Left lung (tissue), 10 donors: ENCODE results near the gene SCD5. TPM values are rescaled to one million over a fixed set of nuclear protein-coding genes. Genes with fewer than 3 reads are reported as not detected.

Experiments
- ATAC-seq: fragments of 200-7000 bp; cut with Tn5 transposase; one replicate; pipeline ENCODE4 v1.9.1; 2020; ENCODE audit warnings: moderate library complexity
- DNase-seq, 4 donors: peaks; one replicate each; pipeline ENCODE4 v3.0.0-alpha.2; 2013 to 2020
- H3K27ac ChIP-seq, 2 donors: fragments of 200-600 bp; sonication (generic) in 1 of 2; one replicate each; pipeline versions ENCODE4 v1.5.0 to v1.8.0; 2020 to 2021
- H3K27me3 ChIP-seq, 2 donors: fragments of 200-600 bp; sonication (generic) in 1 of 2; one replicate each; pipeline versions ENCODE4 v1.5.0 to v1.8.0; 2020 to 2021
- H3K36me3 ChIP-seq, 2 donors: fragments of 200-600 bp; sonication (generic) in 1 of 2; one replicate each; pipeline versions ENCODE4 v1.5.0 to v1.8.0; 2020 to 2021
- H3K4me1 ChIP-seq, 2 donors: fragments of 200-600 bp; one replicate each; pipeline ENCODE4 v1.8.0; 2021
- H3K4me3 ChIP-seq, 2 donors: fragments of 200-600 bp; sonication (generic) in 1 of 2; one replicate each; pipeline versions ENCODE4 v1.5.0 to v1.8.0; 2020 to 2021; ENCODE audit warnings: mild to moderate bottlenecking in 1 of 2
- H3K9me3 ChIP-seq, 2 donors: fragments of 200-600 bp; sonication (generic) in 1 of 2; one replicate each; pipeline versions ENCODE4 v1.5.0 to v1.8.0; 2020 to 2021
- intact Hi-C, 2 donors: fragments of 100-400 bp; cut with DNase I; formaldehyde crosslinking; loops; one replicate each; pipeline versions ENCODE4 v1.11.2 to v1.14.2; 2022
- polyA plus RNA-seq, 6 donors: library from polyadenylated mRNA; unstranded; fragments of 120-200 nt; gene quantifications; one replicate each; pipeline ENCODE4 v1.2.1, GENCODE V29; 2013; ENCODE audit not compliant: insufficient read length in 6 of 6
- total RNA-seq, 2 donors: library from RNA; stranded (reverse); fragmentation: NEBNext Ultra II Directional; extraction: Animal tissue kit (Norgen Biotek cat#: 25700); gene quantifications; one replicate each; pipeline ENCODE4 v1.2.1, GENCODE V29; 2021
- TF ChIP-seq, protein P1 (sequence below), 2 donors: fragments of 200-600 bp; sonication (generic) in 1 of 2; IDR thresholded peaks; one replicate each; pipeline versions ENCODE4 v1.5.0 to v1.8.0; 2021; ENCODE audit warnings: antibody characterized with exemption in 2 of 2
- donor health status: DM: no; HTN: yes; CAD: no.
- donor health status: DM: no; HTN: no; CAD: no.

The SCD5 gene
- total and polyA plus RNA-seq, 8 donors = 12.5 to 41.1 (median 35.0) TPM

DNA sequence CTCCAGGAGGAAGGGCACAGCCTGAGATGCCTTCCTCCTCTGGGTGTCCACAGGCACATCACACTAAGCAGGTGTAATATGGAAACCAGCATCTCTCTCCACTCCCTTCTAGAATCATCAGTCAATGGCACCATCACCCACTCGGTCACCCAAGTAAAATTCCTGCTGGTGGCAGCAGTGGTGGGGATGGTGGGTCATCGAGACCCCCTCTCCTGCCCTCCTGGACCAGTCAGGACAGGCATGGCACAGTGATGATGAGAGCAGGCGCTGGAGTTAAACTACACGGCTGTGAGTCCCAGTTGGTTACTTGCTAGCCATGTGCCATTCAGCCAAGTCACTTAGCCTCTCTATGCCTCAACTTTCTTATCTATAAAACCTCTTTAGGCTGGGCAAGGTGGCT lies 42.5 kb downstream of the SCD5 start:
- Histone ChIP-seq H3K4me3 (no peak overlapping the region), H3K4me1 (no peaks in the 10 kb centered on the region), H3K36me3 (no peaks in the 10 kb centered on the region), H3K27me3 (peaks cover 0 to 5% of the 10 kb centered on the region in 2 donors), H3K27ac (no peak overlapping the region), H3K9me3 (no peaks in the 10 kb centered on the region)
- ATAC-seq (no peak), DNase-seq (no peak)
- TF ChIP-seq, protein P1, sequence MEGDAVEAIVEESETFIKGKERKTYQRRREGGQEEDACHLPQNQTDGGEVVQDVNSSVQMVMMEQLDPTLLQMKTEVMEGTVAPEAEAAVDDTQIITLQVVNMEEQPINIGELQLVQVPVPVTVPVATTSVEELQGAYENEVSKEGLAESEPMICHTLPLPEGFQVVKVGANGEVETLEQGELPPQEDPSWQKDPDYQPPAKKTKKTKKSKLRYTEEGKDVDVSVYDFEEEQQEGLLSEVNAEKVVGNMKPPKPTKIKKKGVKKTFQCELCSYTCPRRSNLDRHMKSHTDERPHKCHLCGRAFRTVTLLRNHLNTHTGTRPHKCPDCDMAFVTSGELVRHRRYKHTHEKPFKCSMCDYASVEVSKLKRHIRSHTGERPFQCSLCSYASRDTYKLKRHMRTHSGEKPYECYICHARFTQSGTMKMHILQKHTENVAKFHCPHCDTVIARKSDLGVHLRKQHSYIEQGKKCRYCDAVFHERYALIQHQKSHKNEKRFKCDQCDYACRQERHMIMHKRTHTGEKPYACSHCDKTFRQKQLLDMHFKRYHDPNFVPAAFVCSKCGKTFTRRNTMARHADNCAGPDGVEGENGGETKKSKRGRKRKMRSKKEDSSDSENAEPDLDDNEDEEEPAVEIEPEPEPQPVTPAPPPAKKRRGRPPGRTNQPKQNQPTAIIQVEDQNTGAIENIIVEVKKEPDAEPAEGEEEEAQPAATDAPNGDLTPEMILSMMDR (IDR thresholded peaks at IDR 0.05) = no peak
- intact Hi-C loops = no loop called here

DNA sequence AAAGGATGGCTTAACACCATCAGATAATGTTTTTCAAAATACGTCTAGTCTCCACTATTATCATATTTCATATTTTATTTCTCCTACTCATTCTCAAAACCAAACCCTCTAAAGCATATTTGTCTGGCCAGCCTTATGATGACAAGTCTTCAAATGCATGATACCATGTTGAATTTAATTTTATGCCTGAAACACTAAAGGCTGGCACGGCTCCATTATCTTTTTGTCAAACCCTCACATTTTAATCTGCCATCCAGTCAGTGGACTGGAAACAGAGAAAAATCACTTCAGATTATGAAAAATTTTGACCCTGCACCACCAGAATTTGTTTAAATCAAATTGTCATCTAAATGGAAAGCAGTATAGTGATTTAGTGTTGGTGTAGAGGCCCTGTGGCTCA lies 42.9 kb downstream of the SCD5 start:
- Histone ChIP-seq H3K36me3 (no peaks in the 10 kb centered on the region), H3K27ac (no peak overlapping the region), H3K27me3 (peaks cover 0 to 5% of the 10 kb centered on the region in 2 donors), H3K4me1 (no peaks in the 10 kb centered on the region), H3K4me3 (no peak overlapping the region), H3K9me3 (no peaks in the 10 kb centered on the region)
- TF ChIP-seq, protein P1 (IDR thresholded peaks at IDR 0.05) = no peak
- intact Hi-C loops = no loop called here
- DNase-seq = no peak
- no peak for ATAC-seq

DNA sequence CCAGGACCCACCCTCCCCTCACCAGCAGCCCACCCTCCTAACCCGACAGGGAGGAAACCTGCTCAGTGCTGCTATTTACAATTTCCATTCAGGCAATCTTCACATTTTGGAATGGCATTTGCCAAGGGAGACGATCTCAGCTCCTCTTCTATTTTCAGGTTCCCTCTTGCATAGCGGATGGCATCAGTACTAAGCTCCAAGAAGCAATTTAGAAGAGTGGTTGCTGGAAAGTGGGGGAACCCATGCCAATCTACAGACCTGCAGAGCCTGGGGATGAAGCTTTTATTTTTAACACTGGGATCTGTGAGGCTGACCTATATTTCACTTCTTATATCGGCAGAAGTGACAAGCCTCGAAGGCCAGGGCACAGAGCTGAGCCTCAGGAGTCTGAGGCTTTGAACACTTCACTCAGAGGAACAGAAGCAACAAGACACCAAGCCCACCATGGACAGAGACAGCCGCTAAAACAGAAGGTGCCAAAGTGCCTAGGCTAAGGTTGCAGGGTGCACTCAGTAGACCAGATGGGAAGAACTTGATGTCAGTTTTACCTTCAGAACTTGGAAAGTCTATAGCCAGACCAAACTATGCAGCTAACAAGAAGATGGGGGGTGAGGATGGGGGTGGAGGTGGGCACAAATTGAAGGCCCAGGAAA lies 44.0 kb downstream of the SCD5 start:
- no peak for DNase-seq
- Histone ChIP-seq H3K36me3 (no peaks in the 10 kb centered on the region), H3K4me3 (no peak overlapping the region), H3K27me3 (peaks cover 0 to 5% of the 10 kb centered on the region in 2 donors), H3K9me3 (no peaks in the 10 kb centered on the region), H3K4me1 (no peaks in the 10 kb centered on the region), H3K27ac (no peak overlapping the region)
- intact Hi-C loops = no loop called here
- ATAC-seq = no peak
- TF ChIP-seq, protein P1 (IDR thresholded peaks at IDR 0.05) = no peak

DNA sequence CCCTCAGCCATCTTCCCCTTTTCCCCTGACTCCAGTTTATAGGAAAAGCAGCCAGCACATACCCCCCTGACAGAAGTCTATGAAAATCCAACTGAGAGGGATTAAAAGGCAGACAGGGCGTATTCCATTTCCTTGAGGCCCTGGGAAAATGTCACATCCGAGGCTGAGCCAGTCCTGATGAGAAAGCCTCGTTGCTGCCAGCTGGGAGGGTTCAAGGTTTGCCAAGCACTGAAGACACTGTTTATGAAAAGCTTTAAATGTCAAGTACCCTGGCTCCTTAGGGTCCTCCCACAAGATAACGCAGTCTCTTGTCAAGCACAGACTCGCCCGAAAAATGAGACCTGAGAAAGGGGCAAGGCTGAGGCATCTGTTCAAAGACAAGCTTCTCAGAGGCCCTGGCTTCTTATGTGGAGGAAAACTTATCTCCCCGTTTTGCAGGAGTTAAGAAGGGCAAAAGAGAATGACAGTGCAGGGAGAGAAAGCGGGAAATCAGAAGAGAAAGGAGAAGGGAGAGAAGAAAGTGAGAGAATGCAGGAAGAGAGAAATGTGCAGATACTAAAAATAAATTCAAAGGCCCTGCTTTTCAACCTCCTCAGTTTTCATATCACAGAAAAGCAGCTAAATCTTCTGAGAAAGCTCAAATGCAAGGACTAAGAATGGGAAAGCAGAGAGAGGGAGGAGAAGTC lies 44.7 kb downstream of the SCD5 start:
- Histone ChIP-seq H3K27ac (peak overlapping the region in 1 of 2 donors; percentile 26), H3K4me3 (no peak overlapping the region), H3K27me3 (peaks cover 0 to 5% of the 10 kb centered on the region in 2 donors), H3K4me1 (no peaks in the 10 kb centered on the region), H3K36me3 (no peaks in the 10 kb centered on the region), H3K9me3 (no peaks in the 10 kb centered on the region)
- TF ChIP-seq, protein P1 (IDR thresholded peaks at IDR 0.05) = no peak
- no peak for ATAC-seq
- DNase-seq = peak in 1 of 4 donors; percentile 8
- intact Hi-C loops = no loop called here

DNA sequence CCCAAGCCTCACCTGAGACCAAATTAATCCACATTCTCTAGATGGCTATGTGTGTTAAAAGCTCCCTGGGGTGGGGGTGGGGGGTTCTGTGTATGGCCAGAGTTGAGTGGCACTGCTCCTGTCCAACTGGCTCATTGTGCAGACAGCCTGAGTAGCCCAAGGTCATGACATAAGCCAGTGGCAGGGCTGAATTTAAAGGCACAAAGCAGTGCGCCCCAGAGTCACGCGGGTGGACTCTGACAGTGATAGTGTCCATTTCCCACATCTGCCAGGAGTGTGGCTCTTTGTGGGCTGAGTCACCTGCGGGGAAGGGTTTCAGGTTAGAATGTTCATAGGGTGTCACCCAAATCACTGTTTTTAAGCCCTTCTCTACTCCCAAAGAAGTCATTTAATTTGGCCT lies 45.4 kb downstream of the SCD5 start:
- Histone ChIP-seq H3K36me3 (no peaks in the 10 kb centered on the region), H3K4me3 (no peak overlapping the region), H3K27me3 (peaks cover 0 to 5% of the 10 kb centered on the region in 2 donors), H3K4me1 (no peaks in the 10 kb centered on the region), H3K27ac (no peak overlapping the region), H3K9me3 (no peaks in the 10 kb centered on the region)
- intact Hi-C loops = no loop called here
- no peak for ATAC-seq
- DNase-seq = no peak
- TF ChIP-seq, protein P1 (IDR thresholded peaks at IDR 0.05) = no peak
